GM18873 (cell line): ENCODE results near the gene OBSCN.

ENCODE experiments used
- ATAC-seq: cut with Tn5 transposase; IDR thresholded peaks from one replicate; pipeline ENCODE4 v1.9.1; 2021; ENCODE audit warnings: mild to moderate bottlenecking, moderate library complexity, moderate number of reproducible peaks; ENCODE audit not compliant: unreplicated experiment, low FRiP score

The OBSCN gene

DNA sequence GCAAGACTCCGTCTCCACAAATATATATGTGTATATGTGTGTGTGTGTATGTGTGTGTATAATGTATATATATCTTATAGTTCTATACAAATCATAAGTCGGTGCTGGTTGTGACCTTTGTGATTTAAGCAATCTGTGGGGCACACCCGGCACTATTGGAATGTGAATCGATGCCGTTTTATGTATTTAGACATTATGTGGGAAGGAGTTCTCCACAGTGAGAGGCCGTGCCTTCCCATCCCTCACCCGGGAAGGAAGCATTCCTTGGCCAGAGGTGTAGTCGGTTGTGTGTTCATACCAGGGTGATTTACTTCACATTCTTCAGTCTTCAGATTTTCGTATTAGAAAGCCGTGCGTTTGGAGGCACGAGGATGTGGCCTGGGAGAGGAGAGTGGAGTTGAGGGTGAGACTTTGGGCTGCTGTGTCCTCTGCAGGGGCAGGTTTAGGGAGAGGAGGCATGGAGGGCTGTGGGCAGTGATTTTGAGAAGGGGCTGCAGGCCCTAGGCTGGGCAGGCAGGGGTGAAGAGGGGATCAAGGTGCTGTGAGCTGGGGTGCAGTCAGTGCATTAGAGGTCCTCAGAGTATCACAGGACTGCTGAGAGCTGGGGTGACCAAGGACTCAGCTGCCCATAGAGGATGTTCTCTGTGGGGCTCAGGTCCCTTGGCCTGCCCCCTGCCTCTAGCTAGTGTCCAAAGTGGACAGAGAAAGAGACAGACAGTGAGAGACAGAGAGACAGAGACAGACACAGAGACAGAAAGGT lies 141.0 kb downstream of the OBSCN start:
- no peak for ATAC-seq

DNA sequence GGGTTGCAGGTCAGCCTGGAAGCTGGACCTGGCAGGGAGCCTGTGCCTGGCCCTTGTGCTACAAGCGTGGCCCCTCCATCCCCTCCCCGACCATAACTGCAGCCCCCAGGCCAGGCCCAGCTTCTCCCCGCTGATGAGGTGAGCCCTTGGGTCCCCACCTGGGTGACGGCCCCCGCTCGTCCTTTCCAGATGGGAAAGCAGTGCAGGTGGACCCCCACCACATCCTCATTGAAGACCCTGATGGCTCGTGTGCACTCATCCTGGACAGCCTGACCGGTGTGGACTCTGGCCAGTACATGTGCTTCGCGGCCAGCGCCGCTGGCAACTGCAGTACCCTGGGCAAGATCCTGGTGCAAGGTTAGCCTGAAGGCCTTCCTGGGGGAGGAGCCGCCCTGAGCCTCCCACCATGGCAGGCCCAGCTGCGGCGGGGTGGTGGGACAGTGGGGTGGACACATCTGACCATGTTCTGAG lies 141.9 kb downstream of the OBSCN start:
- no peak for ATAC-seq

DNA sequence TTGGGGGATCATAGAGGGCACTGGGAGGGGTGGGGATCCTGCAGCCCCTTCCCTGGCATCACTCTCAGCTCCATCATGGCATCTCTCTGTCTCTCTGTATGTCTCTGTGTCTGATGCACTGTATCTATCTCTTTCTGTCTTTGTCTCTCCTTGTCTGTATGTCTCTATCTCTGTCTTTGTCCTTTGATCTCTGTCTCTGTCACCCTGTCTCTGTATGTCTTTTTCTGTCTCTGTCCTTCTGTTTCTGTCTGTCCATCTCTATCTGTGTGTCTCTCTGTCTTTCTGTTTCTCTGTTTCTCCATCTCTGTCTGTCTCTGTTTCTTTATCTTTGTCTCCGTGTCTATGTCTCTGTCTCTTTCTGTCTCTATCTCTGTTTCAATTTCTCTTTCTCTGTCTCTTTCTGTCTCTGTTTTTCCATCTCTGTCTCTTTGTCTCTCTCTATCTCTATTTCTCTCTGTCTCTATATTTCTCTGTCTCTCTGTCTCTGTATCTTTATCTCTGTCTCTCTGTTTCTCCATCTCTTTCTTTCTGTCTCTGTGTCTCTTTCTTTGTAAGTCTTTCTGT lies 142.4 kb downstream of the OBSCN start:
- ATAC-seq: no peak

- ATAC-seq: no peak
Measured at GRCh38 chr1:228350831-228351781, 143.3 kb downstream of the OBSCN start.

GRCh38 chr1:228351850-228352249 lies 144.0 kb downstream of the OBSCN start:
- ATAC-seq: no peak

GRCh38 chr1:228352677-228353481 lies 145.0 kb downstream of the OBSCN start:
- ATAC-seq: no peak

- no peak for ATAC-seq
Measured at GRCh38 chr1:228353601-228354371, 145.9 kb downstream of the OBSCN start.

DNA sequence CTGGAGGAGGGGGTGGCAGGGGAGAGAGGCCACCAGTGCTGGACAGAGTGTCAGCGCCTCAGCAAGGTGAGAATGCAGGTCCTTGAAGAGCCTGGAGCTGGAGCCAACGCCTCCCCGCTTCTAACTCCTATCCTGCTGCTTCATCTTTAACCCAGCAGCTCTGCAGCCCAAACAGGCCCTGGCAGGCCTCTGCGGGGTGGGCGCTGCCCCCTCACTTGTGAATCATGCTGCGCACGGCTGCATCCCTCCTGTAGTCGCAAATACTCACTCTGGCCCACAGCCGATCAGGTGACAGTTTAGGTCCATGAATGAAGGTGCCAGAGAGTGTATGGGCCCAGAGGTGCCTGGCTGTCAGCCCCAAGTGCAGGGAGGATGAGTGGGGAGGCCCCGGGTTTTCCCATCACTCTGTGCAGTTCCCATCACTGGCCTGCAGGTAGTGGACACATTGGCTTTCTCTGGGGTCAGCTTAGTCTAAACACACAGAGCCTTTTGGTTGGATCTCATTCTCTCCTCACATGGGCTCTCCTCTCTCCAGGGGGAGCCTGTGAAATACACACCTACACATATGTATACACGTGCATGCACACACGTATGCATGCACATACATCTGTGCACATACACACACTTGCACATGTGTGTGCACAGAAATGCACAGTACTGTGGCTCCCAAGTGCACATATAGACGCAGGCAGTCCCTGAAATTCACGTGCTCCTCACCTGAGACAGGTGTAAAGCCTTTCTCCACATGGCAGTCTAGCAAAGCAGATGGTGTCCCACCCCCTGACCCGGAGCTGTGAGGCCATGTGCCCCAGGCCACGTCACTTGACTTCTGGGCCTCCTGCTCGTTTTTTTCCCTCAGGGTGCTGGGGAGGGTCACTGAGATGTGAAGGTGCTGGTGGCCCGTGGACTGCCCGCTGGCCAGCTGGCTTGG lies 146.8 kb downstream of the OBSCN start:
- ATAC-seq: no peak

- ATAC-seq: no peak
Measured at GRCh38 chr1:228356897-228357680, 149.2 kb downstream of the OBSCN start.

DNA sequence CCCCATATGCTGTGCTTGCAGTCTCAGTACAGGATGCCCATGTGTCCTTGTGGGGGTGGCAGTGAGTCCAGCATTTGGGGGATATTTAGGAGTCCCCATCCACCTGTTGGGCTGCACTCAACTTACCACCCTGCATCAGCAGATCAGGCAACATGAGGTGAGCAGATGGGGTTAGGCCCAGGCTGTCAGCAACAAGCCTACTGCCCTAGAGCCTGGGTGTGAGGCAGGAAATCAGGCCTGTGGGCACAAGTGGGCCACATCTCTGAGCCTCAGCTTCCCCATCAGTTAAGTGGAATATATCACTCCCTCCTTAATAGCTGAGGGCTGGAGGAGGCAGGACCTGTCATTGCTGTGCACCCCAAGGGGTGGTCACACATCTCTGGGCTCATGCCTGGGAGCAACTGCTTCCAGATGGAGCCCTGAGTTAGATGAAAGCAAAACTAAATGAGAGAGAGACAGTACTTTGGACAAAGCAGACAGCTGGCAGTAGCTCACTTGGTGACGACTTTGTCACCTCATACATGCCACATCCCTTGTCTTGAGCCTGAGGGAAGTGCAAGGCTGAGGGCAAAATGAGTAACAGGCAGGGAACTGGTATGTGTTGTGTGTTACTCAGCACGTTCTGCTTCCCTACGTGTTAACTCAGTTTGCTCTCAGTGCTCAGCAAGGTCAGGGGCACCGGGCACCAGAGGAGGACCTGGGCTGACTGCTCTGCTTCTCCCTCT lies 150.4 kb downstream of the OBSCN start:
- ATAC-seq: no peak

DNA sequence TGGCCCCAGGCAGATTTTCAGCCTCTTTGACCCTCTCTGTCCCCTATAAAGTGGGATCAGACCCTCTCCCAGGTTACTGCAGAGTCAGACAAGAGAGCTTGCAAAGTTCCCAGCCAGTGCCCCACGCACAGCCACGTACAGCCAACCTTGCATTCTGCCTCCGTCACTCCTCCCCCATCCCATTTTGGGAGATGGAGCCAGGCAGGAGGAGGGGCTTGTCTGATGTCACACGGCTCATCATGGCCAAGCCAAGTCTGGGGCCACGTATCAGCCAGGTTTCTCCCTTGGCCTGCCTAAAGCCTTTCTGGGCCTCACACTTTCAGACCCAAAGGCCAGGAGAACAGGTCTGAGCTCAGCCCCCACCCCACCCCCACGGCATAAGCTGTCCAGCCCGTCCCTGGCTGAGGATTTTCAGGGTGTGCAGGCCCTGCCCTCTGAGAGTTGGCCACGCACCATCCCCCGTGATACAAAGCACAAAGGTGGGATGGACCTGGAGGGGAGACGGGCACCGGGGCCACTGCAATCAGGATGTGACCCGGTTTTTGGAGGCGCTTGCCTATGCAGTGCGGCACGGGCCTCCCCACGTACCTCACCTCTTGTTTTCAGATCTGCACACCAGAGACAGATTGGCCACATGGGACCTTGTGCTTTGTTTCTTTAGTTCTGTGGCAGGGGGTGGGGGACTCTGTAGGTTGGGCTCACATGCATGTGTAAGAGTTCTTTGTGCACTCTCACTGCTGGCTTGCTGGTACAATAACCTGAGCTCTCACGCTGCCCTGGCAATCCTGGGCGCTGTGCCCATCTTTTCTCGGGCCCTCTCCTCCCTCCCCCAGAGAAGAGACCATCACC lies 151.1 kb downstream of the OBSCN start:
- ATAC-seq: no peak

DNA sequence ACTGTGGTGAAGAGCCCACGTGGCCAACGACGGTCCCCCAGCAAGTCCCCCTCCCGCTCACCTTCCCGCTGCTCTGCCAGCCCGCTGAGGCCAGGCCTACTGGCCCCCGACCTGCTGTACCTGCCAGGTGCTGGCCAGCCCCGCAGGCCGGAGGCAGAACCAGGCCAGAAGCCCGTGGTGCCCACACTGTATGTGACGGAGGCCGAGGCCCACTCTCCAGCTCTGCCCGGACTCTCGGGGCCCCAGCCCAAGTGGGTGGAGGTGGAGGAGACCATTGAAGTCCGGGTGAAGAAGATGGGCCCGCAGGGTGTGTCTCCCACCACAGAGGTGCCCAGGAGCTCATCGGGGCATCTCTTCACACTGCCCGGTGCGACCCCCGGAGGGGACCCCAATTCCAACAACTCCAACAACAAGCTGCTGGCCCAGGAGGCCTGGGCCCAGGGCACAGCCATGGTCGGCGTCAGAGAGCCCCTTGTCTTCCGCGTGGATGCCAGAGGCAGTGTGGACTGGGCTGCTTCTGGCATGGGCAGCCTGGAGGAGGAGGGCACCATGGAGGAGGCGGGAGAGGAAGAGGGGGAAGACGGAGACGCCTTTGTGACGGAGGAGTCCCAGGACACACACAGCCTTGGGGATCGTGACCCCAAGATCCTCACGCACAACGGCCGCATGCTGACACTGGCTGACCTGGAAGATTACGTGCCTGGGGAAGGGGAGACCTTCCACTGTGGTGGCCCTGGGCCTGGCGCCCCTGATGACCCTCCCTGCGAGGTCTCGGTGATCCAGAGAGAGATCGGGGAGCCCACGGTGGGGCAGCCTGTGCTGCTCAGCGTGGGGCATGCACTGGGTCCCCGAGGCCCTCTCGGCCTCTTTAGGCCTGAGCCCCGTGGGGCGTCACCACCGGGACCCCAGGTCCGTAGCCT lies 152.0 kb downstream of the OBSCN start:
- no peak for ATAC-seq

- no peak for ATAC-seq
Measured at GRCh38 chr1:228360533-228361313, 152.9 kb downstream of the OBSCN start.
